Left lung (tissue), 10 donors: Measurements from ENCODE around the gene ZNF205. TPM values are rescaled to one million over a fixed set of nuclear protein-coding genes. Genes with fewer than 3 reads are reported as not detected.
A peak's percentile ranks its signal among the peaks of the same experiment; 100 is the strongest.

Source experiments
- ATAC-seq: fragments of 200-7000 bp; cut with Tn5 transposase; one replicate; pipeline ENCODE4 v1.9.1; 2020; ENCODE audit warnings: moderate library complexity
- DNase-seq, 4 donors: peaks; one replicate each; pipeline ENCODE4 v3.0.0-alpha.2; 2013 to 2020
- H3K27ac ChIP-seq, 2 donors: fragments of 200-600 bp; sonication (generic) in 1 of 2; one replicate each; pipeline versions ENCODE4 v1.5.0 to v1.8.0; 2020 to 2021
- H3K27me3 ChIP-seq, 2 donors: fragments of 200-600 bp; sonication (generic) in 1 of 2; one replicate each; pipeline versions ENCODE4 v1.5.0 to v1.8.0; 2020 to 2021
- H3K36me3 ChIP-seq, 2 donors: fragments of 200-600 bp; sonication (generic) in 1 of 2; one replicate each; pipeline versions ENCODE4 v1.5.0 to v1.8.0; 2020 to 2021
- H3K4me1 ChIP-seq, 2 donors: fragments of 200-600 bp; one replicate each; pipeline ENCODE4 v1.8.0; 2021
- H3K4me3 ChIP-seq, 2 donors: fragments of 200-600 bp; sonication (generic) in 1 of 2; one replicate each; pipeline versions ENCODE4 v1.5.0 to v1.8.0; 2020 to 2021; ENCODE audit warnings: mild to moderate bottlenecking in 1 of 2
- H3K9me3 ChIP-seq, 2 donors: fragments of 200-600 bp; sonication (generic) in 1 of 2; one replicate each; pipeline versions ENCODE4 v1.5.0 to v1.8.0; 2020 to 2021
- intact Hi-C, 2 donors: fragments of 100-400 bp; cut with DNase I; formaldehyde crosslinking; loops; one replicate each; pipeline versions ENCODE4 v1.11.2 to v1.14.2; 2022
- polyA plus RNA-seq, 6 donors: library from polyadenylated mRNA; unstranded; fragments of 120-200 nt; gene quantifications; one replicate each; pipeline ENCODE4 v1.2.1, GENCODE V29; 2013; ENCODE audit not compliant: insufficient read length in 6 of 6
- total RNA-seq, 2 donors: library from RNA; stranded (reverse); fragmentation: NEBNext Ultra II Directional; extraction: Animal tissue kit (Norgen Biotek cat#: 25700); gene quantifications; one replicate each; pipeline ENCODE4 v1.2.1, GENCODE V29; 2021
- TF ChIP-seq, protein P1 (sequence below), 2 donors: fragments of 200-600 bp; sonication (generic) in 1 of 2; IDR thresholded peaks; one replicate each; pipeline versions ENCODE4 v1.5.0 to v1.8.0; 2021; ENCODE audit warnings: antibody characterized with exemption in 2 of 2
- donor health status: DM: no; HTN: yes; CAD: no.
- donor health status: DM: no; HTN: no; CAD: no.

The ZNF205 gene
- total and polyA plus RNA-seq, 8 donors, result 9.7 to 17.6 (median 15.7) TPM

- Histone ChIP-seq H3K27me3 (peaks cover 0 to 18% of the 10 kb centered on the region in 2 donors), H3K4me1 (peaks cover 0 to 32% of the 10 kb centered on the region in 2 donors), H3K36me3 (peaks cover 0 to 9% of the 10 kb centered on the region in 2 donors), H3K4me3 (no peak overlapping the region), H3K27ac (no peak overlapping the region), H3K9me3 (no peaks in the 10 kb centered on the region)
- intact Hi-C loops, result no loop called here
- TF ChIP-seq, protein P1, sequence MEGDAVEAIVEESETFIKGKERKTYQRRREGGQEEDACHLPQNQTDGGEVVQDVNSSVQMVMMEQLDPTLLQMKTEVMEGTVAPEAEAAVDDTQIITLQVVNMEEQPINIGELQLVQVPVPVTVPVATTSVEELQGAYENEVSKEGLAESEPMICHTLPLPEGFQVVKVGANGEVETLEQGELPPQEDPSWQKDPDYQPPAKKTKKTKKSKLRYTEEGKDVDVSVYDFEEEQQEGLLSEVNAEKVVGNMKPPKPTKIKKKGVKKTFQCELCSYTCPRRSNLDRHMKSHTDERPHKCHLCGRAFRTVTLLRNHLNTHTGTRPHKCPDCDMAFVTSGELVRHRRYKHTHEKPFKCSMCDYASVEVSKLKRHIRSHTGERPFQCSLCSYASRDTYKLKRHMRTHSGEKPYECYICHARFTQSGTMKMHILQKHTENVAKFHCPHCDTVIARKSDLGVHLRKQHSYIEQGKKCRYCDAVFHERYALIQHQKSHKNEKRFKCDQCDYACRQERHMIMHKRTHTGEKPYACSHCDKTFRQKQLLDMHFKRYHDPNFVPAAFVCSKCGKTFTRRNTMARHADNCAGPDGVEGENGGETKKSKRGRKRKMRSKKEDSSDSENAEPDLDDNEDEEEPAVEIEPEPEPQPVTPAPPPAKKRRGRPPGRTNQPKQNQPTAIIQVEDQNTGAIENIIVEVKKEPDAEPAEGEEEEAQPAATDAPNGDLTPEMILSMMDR (IDR thresholded peaks at IDR 0.05), result no peak
- no peak for ATAC-seq
- peak in 1 of 4 donors; percentile 61 for DNase-seq
Observed at GRCh38 chr16:3147046-3147756, 34.8 kb downstream of the ZNF205 start.

DNA sequence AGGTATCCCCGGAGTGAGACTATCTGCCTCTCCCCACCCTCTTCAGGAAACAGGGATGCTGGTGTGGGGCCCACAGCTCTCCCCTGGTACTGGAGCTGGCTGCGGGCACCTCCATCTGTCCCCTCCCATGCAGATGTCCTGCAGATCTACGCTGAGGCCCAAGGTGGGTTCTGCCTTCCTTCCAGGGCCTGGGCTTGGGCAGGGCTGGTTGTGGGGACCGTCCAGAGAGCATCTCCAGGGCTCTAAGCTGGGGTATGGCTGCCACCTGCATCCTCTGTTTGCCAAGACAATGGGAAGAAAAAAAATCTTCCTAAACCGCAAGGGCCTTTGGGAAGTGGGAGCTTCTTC, 35.3 kb downstream of the ZNF205 start:
- no peak overlapping the region for H3K27ac ChIP-seq
- peaks cover 0 to 24% of the 10 kb centered on the region in 2 donors for H3K27me3 ChIP-seq
- peak in 1 of 4 donors; percentile 27 for DNase-seq
- no peak for ATAC-seq
- H3K36me3 ChIP-seq, result peaks cover 0 to 3% of the 10 kb centered on the region in 2 donors
- H3K4me3 ChIP-seq, result no peak overlapping the region
- TF ChIP-seq, protein P1 (IDR thresholded peaks at IDR 0.05), result no peak
- intact Hi-C loops, result no loop called here
- no peaks in the 10 kb centered on the region for H3K9me3 ChIP-seq
- peaks cover 3 to 37% of the 10 kb centered on the region in 2 donors for H3K4me1 ChIP-seq

GRCh38 chr16:3148256-3149192, 36.1 kb downstream of the ZNF205 start:
- Histone ChIP-seq H3K27ac (no peak overlapping the region), H3K9me3 (no peaks in the 10 kb centered on the region), H3K36me3 (no peaks in the 10 kb centered on the region), H3K4me1 (peaks cover 3 to 37% of the 10 kb centered on the region in 2 donors), H3K27me3 (peaks cover 0 to 28% of the 10 kb centered on the region in 2 donors), H3K4me3 (no peak overlapping the region)
- ATAC-seq (no peak), DNase-seq (peak in 1 of 4 donors; percentile 43)
- TF ChIP-seq, protein P1 (IDR thresholded peaks at IDR 0.05), result no peak
- intact Hi-C loops, result no loop called here

DNA sequence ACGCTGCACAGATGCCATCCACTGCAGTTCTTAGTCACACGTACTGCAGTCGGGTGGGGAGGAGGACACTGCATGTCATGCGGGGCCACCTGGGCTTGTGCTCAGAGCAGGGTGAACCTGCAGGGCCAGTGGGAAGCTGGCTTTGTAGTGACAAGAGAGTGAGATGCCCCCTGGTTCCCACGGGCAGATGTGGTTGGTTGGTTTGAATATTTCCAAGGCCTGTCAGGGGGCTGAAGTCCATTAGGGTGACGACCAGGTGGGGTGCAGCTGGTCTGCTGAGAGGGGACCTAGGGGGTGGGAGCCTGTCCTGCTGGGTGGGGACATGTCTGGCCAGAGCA, 36.8 kb downstream of the ZNF205 start:
- intact Hi-C loops, result no loop called here
- ATAC-seq (no peak), DNase-seq (peak in 1 of 4 donors; percentile 43)
- no peaks in the 10 kb centered on the region for H3K36me3 ChIP-seq
- H3K4me3 ChIP-seq, result peak overlapping the region in 1 of 2 donors; percentile 66
- peaks cover 3 to 37% of the 10 kb centered on the region in 2 donors for H3K4me1 ChIP-seq
- peak overlapping the region in 1 of 2 donors; percentile 85 for H3K27ac ChIP-seq
- peaks cover 0 to 31% of the 10 kb centered on the region in 2 donors for H3K27me3 ChIP-seq
- no peaks in the 10 kb centered on the region for H3K9me3 ChIP-seq
- TF ChIP-seq, protein P1 (IDR thresholded peaks at IDR 0.05), result no peak
